ENCODE data around the gene FAXDC2.

Gene FAXDC2, protein sequence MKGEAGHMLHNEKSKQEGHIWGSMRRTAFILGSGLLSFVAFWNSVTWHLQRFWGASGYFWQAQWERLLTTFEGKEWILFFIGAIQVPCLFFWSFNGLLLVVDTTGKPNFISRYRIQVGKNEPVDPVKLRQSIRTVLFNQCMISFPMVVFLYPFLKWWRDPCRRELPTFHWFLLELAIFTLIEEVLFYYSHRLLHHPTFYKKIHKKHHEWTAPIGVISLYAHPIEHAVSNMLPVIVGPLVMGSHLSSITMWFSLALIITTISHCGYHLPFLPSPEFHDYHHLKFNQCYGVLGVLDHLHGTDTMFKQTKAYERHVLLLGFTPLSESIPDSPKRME

DNA sequence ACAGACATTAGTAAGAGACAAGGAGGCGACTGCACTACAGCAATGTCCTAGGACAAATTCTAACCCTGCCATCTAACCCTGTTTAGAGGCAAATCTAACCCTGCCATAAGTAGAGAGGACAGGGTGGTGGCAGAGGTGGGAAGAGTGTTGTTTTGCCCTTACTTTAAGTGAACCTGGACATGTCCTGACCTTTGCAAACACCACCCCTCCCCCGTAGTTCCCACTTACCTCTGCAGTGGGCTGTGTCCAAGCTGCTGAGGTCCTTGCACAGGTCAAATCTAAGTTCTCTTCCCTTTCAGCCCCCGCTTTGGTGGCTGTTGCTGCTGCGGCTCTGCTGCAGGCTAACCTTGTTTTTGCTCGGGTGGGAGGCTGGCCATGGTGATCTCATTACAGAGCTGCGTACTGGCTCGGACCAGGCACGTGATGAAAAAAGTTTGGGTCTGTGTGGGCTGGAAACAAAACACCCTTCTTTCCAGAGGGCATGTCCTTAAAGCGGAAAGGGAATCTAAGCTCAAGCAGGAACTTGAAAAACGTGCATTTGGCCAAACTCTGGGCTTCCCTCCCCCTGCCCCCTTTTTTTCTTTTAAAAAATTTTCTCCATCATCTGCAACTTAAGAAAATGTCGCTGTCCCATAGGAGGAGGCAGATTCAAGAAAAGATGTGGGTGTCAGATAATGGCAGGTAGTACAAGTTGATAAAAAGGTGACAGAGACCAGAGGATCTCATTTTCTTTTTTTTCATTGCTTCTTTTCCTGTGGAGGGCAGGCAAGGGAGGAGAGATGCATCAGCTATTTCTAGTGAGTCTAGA lies at the start of gene FAXDC2:
Gene FAXDC2, minus strand, starts transcription at position 349 of the 808 bp plus-strand sequence. CDS start 12,425 bp downstream, outside the sequence.
- DNase-seq (ENCODE audit: low read depth in 2 of 2) = no peak

DNA sequence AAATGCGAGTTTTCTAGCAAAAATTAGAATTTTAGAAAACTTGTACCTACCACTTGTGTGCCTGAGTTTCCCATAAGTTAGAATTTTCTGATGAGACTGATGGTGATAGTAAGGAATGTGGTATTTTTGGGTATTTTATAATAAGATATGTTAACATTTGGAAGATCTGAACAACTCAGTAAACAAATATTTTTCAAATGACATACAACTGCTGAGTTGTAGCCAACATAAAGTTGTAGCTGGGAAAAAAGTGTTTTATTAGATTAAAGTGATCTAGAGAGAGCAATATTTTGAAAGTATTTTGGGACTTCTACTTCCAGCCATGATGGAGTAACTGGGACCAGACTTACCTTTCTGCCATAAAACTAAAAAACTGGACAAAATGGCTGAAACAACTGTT lies 49.7 kb upstream of the FAXDC2 start:
- no peak for DNase-seq (ENCODE audit: low read depth in 2 of 2)

DNA sequence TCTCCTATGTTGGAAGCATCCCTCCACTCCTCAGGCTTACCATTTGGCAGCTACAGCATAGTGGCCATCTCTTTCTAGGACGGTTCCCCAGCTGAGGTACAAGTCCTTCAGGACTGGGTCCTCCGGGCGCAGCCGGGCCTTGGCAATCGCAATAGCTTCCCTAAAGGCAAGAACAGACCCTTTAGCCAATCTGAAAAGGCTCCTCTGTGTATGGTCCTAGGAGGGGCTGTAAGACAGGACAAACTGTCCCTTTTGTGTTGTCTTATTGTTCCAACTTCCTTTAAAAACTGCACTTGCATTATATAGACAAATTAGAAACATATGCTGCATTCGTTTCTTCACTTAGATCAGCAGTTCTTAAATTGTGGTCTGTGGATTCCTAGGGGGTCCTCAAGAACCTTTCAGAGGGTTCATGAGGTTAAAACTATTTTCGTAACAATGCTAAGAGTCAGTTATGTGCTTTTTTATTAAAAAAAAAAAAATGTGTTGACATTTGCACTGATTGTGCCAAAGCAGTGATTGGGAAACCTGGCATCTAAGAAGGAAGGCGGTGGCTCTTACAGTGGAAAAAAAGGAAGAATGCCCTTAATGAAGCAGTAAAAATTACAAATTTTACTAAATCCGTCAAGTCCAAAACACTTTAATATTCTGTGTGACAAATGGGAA lies 48.9 kb upstream of the FAXDC2 start:
- DNase-seq (ENCODE audit: low read depth in 2 of 2) = no peak

DNA sequence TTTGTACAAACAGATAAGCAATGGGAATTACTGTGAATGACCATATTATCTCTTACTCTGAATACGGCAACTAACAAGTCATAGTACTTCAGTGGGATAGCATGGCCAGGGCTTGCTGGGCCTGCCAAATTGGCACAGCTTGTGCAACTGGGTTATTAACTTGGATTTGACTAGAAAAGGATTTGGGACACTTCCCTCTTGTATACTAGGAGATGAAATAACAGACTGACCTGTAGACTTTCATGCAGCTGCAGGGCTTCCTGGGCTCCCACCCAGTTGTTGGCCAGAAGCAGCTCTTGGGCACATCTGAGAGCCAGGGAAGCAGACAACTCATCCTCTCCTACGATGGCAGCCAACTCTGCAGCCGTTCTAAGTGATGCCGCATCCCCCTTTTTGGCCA lies 47.8 kb upstream of the FAXDC2 start:
- DNase-seq (ENCODE audit: low read depth in 2 of 2) = no peak

DNA sequence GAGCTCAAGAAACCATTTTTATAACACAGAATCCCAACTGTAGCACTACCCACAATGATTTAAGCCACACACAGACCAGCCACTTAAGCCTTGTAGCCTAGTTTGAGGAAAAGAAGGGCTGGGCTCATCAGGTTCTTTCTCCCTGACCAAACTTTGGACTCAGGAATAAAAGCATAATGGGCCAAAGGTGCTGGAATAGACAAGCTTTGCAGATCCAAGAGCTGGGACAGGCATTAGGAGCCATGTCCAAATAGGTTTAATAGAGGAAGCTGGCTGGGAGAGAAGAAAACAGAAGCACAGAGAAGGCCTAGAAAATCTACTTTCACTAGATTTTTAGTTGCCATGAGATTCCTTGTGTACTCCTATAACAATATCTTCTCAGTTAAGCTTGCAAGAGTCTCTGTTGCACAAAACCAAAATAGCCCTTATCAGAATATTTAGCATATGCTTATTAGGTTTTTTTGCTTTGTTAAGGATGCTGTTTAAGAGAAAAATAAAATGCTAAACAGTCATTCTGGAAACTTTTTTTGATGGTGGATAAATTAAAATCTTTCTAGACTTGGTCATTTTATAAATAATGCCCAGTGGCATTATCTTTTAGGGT lies 46.3 kb upstream of the FAXDC2 start:
- no peak for DNase-seq (ENCODE audit: low read depth in 2 of 2)

DNA sequence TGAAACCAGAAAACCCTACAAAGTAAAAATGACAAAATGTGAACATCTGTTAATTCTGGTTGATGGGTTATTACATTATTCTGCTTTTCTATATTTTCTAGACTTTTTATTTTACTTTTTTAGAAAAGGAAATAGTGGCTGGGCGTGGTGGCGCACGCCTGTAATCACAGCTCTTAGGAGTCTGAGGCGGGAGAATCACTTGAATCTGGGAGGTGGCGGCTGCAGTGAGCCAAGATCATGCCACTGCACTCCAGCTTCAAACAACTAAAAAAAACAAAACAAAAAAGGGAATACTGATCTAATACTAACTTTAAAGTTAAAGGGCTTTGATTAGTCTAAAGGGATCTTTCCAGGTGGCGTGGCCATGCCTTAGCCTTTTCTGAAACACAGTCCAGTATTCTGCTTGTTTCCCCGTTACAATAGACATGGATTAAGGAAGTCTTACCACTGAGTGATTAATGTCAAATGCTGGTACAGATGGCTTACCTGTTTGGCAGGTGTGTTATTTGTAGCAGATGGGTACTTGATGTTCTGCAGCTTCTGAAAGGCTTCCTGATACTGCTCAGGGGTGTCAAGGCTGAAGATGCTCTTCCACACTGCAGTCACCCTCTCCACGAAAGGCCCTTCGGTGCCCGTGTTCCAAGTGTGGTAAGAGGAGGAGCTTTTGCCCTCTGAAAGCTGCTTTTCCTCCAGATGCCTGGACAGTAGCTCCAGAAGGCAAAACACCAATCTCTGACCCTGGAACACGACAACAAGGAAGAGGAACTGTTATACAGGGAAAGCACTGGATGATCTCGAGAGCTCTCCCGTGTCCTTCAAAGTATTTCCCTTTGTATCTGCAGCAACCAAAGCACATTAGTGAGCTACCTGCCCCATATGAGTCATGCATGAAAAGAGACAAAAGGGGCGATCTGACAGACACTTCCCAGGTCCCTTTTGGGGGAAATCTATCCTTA lies 45.5 kb upstream of the FAXDC2 start:
- no peak for DNase-seq (ENCODE audit: low read depth in 2 of 2)

DNA sequence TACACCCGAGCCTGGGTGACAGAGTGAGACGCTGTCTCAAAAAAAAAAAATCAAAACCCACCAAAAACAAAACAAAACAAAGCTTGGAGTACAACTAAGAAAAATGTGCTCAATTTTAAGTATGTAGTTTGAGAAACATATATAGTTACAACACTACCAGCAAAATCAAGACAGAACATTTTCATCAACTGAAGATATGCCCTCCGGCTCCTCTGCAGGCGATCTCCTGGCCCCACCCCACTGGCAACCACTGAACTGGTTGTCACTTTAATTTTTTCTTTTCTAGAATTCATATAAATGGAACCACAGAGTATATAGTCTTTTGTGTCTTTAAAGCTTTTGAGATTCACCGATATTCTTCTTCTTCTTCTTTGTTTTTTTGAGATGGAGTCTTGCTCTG lies 43.0 kb upstream of the FAXDC2 start:
- no peak for DNase-seq (ENCODE audit: low read depth in 2 of 2)

DNA sequence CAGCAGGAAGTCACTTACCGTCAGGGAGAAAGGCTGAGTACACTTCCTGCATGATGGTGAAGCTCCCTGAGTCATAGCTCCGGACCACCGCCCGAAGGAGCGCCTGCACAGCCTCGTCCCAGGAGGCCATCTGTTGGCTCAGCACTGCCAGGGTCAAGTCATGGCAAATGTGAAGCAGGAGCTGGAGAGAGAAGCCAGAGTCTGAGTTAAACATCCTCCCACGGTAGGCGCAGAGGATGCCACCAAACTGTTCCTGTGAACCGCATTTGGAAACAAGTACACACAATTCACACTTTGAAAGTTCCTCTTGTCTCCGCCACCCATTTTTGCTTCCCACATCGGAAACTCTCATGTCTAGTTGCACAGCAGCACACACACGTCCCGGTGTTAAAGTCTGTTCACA lies 42.0 kb upstream of the FAXDC2 start:
- no peak for DNase-seq (ENCODE audit: low read depth in 2 of 2)

DNA sequence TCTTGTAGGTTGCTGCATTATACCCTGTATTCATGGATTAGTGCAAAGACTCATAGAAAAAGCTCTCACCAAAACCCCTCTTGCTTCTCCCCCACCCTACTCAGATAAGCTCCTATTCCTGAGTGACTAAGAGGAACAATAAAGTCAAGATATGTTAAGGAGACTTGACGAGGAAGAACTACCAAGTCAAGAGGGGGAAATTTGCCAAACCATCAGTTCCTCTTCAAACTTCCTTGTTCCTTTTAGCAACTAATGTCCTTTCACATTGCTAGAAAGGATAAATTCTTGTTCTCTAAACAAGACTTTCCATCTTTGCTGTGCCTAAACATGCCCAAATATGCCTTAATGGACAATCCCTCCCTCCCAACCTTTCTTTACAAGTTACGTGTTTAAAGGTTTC lies 35.0 kb upstream of the FAXDC2 start:
- no peak for DNase-seq (ENCODE audit: low read depth in 2 of 2)

DNA sequence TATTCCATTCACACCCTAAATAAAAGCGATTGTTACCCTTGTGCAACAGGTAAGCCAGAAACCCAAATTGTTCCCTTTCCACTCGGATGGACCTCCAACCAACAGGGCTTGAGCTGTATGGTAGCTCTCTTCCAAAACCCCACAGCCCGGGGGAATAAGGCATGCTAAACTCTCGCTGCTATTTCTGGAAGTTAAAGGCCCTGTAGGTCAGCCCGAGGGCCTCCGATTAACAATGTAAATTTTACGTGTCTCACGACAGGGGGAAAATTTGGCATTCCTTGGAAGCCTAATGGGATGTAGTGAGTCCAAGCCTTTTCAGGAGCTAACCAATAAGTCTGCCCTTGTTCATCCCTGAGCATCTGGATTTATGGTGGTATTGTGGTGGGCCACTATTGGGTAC lies 34.0 kb upstream of the FAXDC2 start:
- no peak for DNase-seq (ENCODE audit: low read depth in 2 of 2)

DNA sequence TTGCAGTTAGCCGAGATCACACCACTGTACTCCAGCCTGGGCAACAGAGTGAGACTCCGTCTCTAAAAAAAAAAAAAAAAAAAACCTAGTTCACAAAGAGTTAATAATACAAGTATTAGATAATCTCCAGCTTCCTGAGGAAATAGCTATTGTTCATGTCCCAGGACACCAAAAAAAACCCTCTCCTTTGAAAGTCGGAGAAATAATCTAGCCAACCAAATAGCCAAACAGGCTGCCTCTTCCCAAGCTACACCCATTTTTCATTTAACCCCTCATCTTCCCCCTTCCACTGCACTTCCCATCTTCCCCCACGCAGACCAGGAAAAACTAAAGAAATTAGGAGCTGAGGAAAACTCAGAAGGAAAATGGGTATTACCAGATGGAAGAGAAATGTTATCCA lies 31.6 kb upstream of the FAXDC2 start:
- no peak for DNase-seq (ENCODE audit: low read depth in 2 of 2)

DNA sequence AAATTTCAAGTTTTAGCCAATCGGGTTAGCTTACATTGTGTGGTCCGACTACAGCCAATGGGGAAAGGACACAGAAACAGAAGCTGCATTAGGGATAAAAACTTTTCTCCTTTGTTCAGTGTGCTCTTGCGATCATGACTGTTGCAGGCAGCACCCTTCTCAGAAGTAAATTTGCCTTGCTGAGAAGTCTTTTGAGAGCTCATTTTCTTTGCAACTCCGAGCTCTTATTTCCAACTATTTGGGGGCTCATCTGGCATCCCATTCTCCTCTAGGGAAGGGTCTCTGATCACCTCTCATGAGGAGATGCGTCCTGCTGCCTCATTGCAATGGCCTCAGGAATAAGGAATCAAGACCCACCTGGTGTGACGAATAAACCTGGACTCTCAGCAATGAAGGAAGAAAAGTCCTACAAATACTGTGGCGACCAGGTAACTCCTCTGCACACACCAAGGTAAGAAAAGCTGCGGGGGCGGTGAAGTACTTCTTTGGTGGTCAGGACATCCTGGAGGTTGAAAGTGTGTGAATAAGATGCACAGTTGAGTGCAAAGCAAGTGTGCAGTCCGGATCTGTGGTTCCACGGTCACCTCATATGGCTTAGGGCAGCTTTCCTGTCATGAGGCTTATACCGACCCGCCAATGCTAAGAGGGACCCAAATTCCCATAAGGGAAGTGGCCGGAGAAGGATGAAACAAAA lies 28.4 kb upstream of the FAXDC2 start:
- DNase-seq (ENCODE audit: low read depth in 2 of 2) = no peak

DNA sequence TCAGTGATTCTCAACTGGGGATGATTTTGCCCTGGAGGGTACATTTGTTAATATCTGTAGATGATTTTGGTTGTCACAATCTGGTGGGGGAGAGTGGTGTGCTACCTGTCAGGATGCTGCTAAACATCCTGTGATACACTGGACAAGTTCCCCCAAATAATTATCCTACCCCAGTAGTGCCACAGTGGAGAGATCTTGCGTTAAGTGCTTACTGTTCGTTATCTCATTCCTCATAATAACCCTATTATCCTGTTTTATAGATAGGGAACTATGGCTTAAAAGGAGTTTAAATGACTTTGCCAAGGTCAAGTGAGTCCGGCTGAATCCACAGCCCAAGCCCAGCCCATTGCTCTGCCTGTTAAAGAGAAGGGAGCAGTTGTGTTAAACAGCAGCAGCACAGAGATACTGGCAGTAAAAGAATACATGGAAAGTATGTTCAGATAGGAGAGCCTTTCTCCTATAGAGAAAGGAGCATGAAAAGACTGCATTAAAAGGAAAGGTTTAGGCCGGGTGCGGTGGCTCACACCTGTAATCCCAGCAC lies 23.5 kb upstream of the FAXDC2 start:
- DNase-seq (ENCODE audit: low read depth in 2 of 2) = no peak

DNA sequence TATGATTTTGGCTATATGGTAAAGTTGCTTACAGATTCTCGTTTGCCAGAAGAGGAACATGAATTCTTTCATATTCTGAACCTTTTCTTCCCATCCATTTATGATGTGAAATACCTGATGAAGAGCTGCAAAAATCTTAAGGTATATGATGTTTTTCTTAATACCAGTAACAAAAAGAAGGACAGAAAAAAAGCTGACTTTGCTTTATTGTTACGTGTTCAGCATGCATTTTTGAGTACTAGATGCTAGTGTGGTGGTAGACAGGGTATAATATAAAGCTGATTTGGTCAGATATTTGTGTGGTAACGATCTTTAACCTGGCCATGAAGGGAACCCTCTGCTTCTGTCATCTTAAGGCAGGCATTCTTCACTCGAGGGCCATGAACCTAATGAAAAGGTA lies 21.3 kb upstream of the FAXDC2 start:
- no peak for DNase-seq (ENCODE audit: low read depth in 2 of 2)

DNA sequence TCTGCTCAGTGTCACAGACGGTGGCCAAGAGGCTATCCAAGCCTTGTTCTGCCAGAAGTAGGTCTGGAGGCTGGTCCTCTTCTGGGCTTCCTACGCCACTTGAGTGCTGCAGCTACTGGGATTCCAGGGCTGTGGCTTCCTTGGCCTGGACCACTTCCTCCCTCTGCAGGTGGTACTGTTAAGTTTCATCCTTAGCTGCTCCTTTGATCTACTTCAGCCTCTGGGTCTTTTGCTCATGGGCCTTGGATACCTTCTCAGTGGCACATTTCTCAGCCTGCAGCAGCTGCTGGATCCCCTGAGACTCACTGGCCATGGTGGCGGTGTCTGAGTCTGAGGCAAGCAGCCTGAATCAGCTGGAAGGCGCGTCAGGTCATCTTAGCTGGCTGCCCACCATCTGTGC lies 18.3 kb upstream of the FAXDC2 start:
- DNase-seq (ENCODE audit: low read depth in 2 of 2) = no peak

DNA sequence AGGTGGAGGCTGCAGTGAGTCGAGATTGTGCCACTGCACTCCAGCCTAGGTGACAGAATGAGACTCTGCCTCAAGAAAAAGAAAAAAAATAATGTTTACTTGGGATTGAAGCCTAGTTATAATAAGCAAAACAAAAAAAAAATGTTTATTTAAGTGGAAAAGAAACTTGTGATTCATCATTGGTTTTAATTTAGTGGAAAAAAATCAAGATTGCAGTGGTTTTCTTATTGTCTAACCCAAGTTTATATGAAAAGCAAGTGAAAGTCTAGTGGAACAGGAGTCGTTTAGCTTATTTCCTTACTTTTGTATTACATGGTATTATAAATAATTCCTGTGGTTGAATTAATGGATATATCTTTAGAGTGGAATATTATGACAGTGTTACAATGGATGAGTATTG lies 16.4 kb upstream of the FAXDC2 start:
- no peak for DNase-seq (ENCODE audit: low read depth in 2 of 2)

DNA sequence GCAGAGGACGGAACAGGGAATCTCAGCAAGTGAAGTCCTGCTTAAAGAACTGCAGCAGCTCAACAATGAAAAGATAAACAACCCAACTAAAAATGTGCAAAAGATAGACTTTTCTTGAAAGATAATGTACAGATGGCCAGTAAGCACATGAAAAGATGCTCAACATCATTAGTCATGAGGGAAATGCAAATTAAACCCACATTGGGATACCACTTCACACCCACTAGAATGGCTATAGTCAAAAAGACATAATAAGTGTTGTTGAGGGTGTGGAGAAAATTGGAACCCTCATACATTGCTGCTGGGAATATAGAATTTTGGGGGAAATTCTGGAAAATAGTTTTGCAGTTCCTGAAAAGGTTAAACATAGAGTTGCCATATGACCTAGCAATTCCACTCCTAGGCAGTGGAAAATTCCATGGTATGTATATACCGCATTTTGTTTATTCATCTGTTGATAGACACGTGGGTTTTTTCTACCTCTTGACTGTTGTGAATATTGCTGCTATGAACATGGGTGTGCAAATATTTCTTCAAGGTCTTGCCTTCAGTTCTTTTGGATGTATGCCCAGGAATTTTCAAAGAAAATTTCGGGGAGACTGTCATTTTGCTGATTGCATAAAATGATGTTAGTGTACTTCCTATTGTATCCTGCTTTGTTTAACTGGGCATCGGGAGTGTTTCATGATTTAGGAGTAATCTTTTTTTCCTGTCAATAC lies 15.2 kb upstream of the FAXDC2 start:
- no peak for DNase-seq (ENCODE audit: low read depth in 2 of 2)

DNA sequence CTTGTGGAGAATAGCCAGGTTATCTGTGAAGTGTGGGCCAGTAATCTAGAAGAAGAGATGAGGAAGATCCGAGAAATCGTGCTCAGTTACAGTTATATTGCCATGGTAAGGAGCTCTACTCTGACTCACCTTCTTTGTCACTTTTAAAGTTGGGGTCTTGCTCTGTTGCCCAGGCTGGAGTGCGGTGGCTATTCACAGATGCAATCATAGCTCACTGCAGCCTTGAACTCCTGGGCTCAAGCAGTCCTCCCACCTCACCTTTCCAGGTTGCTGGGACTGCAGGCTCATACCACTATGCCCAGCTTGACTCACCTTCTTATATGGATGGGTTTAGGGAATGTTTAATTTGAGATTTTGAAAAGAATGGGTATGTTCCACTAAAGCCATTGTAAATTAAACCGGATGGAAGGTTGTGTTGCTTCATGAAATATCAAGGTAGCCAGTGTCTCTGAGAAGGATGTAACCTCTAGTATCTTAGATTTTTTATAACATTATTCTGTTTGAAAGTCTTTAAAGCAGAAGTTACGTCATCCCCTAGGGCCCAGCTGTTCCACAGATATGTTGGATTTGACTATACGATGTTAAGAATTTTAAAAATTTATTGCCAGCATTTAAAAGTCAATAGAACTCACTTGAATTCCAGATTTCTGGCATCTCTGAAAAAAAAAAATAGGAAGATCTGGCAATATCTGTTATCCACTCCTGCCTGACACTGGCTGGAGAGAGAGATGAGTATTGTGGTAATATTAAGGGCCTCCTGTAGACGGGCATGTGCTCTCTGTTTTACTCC lies 13.1 kb upstream of the FAXDC2 start:
- no peak for DNase-seq (ENCODE audit: low read depth in 2 of 2)

DNA sequence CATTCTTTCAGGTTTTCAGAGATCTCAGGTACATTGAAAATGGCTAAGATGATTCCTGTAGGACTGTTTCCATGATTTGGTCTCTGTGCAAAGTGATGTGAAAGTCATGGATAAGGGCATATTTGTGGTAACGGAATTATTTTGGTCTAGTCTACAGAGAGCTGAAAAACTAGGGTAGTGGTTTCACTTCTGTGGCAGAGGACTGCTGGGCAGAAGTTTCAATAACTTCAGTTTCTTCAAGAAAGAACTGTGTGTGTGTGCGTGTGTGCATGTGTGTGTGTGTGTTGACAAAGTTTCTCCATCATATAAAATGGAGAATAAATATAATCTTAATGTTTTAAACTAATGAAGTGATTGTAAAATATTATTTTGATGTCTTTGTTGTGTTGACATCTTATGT lies 12.4 kb upstream of the FAXDC2 start:
- no peak for DNase-seq (ENCODE audit: low read depth in 2 of 2)
